SK-N-SH (cell line): ENCODE results near the gene RARRES1. TPM values are rescaled to one million over a fixed set of nuclear protein-coding genes. Genes with fewer than 3 reads are reported as not detected.
A peak's percentile ranks its signal among the peaks of the same experiment; 100 is the strongest.

Experiments
- CTCF ChIA-PET: fragments of 300-600, 350-600 bp; formaldehyde crosslinking; extraction: SDS; loops from one replicate; lab custom pipeline; 2021; lab: Yijun Ruan, JAX
- POLR2A ChIA-PET: fragments of 350-600 bp; sonication (Branson Sonifier 250); formaldehyde crosslinking; extraction: SDS; loops from one replicate; lab custom pipeline; 2020; ENCODE audit warnings: antibody characterized with exemption, inconsistent platforms; lab: Yijun Ruan, JAX
- DNase-seq: peaks from one replicate; pipeline ENCODE4 v3.0.0; 2012
- H2AFZ ChIP-seq: fragments of 200-600 bp; sonication (generic); 2 replicates; pipeline ENCODE4 v1.8.1; 2016; ENCODE audit warnings: antibody characterized with exemption, mild to moderate bottlenecking, low read depth
- H3F3A ChIP-seq: fragments of 200-600 bp; sonication (generic); replicated peaks from 2 replicates; pipeline ENCODE3; 2016; ENCODE audit warnings: antibody characterized with exemption, mild to moderate bottlenecking; ENCODE audit not compliant: insufficient read depth
- H3K27ac ChIP-seq, 2 experiments: fragments of 200-500 bp in 1 of 2; fragments of 200-600 bp in 1 of 2; sonication (Bioruptor generic) in 1 of 2; sonication (generic), shearing (Covaris generic) in 1 of 2; 2 replicates each; pipeline versions ENCODE4 v1.5.1 to v1.6.1; 2014 to 2016; ENCODE audit warnings: low read depth in 2 of 2, inconsistent platforms in 1 of 2, low read length in 1 of 2, mild to moderate bottlenecking in 1 of 2, mixed read lengths in 1 of 2
- H3K27me3 ChIP-seq: fragments of 200-600 bp; sonication (generic), shearing (Covaris generic); 2 replicates; pipeline ENCODE4 v1.6.1; 2016; ENCODE audit warnings: mixed run types; ENCODE audit not compliant: insufficient read depth
- H3K36me3 ChIP-seq, 2 experiments: fragments of 200-500 bp in 1 of 2; fragments of 200-600 bp in 1 of 2; sonication (Bioruptor generic) in 1 of 2; sonication (generic) in 1 of 2; replicated peaks in 1 of 2; 2 replicates each; pipeline versions ENCODE3 to v1.5.1; 2014 to 2016; ENCODE audit warnings: low read length in 1 of 2, mild to moderate bottlenecking in 1 of 2; ENCODE audit not compliant: insufficient read depth in 2 of 2, control insufficient read depth in 1 of 2
- H3K4me1 ChIP-seq, 2 experiments: fragments of 200-500 bp in 1 of 2; fragments of 200-600 bp in 1 of 2; sonication (Bioruptor generic) in 1 of 2; sonication (generic), shearing (Covaris generic) in 1 of 2; 2 replicates each; pipeline versions ENCODE4 v1.5.1 to v1.6.1; 2014 to 2016; ENCODE audit warnings: low read depth in 1 of 2, low read length in 1 of 2, mixed run types in 1 of 2; ENCODE audit not compliant: insufficient read depth in 2 of 2, control insufficient read depth in 1 of 2
- H3K4me2 ChIP-seq: fragments of 200-600 bp; sonication (generic), shearing (Covaris generic); 2 replicates; pipeline ENCODE4 v1.6.1; 2017; ENCODE audit warnings: mixed run types
- H3K4me3 ChIP-seq, 2 experiments: fragments of 200-500 bp in 1 of 2; fragments of 200-600 bp in 1 of 2; sonication (Bioruptor generic) in 1 of 2; sonication (generic), shearing (Covaris generic) in 1 of 2; 2 replicates each; pipeline versions ENCODE4 v1.5.1 to v1.8.1; 2014 to 2016; ENCODE audit warnings: low read depth in 2 of 2, inconsistent platforms in 1 of 2, low read length in 1 of 2, mild to moderate bottlenecking in 1 of 2, mixed read lengths in 1 of 2, moderate library complexity in 1 of 2
- H3K79me2 ChIP-seq: fragments of 200-600 bp; sonication (generic); 2 replicates; pipeline ENCODE4 v1.8.1; 2017; ENCODE audit warnings: mild to moderate bottlenecking; ENCODE audit not compliant: insufficient read depth
- H3K9ac ChIP-seq: fragments of 200-600 bp; sonication (generic); 2 replicates; pipeline ENCODE4 v1.6.1; 2017; ENCODE audit warnings: mixed run types
- H3K9me2 ChIP-seq: fragments of 200-600 bp; sonication (generic); 2 replicates; pipeline ENCODE4 v1.6.1; 2017; ENCODE audit warnings: mixed run types
- H3K9me3 ChIP-seq: fragments of 200-600 bp; sonication (generic); 2 replicates; pipeline ENCODE4 v1.6.1; 2017; ENCODE audit warnings: mixed run types, mild to moderate bottlenecking, moderate library complexity
- H4K20me1 ChIP-seq: fragments of 200-600 bp; sonication (generic); 2 replicates; pipeline ENCODE4 v1.6.1; 2017; ENCODE audit warnings: mild to moderate bottlenecking, mixed run types; ENCODE audit not compliant: insufficient read depth
- ELF1 ChIP-seq: IDR thresholded peaks from 2 replicates; pipeline ENCODE4 v1.4.0; 2012
- EP300 ChIP-seq, 2 experiments: IDR thresholded peaks; 2 replicates each; pipeline versions ENCODE4 v1.4.0 to v1.6.1; 2012; ENCODE audit warnings: borderline replicate concordance in 1 of 2, low read depth in 1 of 2, low read length in 1 of 2
- FOSL2 ChIP-seq: IDR thresholded peaks from 2 replicates; pipeline ENCODE4 v1.4.0; 2012; ENCODE audit warnings: low read depth, mild to moderate bottlenecking, moderate library complexity, borderline replicate concordance
- FOXM1 ChIP-seq: IDR thresholded peaks from 2 replicates; pipeline ENCODE4 v1.4.0; 2012; ENCODE audit warnings: low read depth, mild to moderate bottlenecking
- JUND ChIP-seq: IDR thresholded peaks from 2 replicates; pipeline ENCODE4 v1.4.0; 2012
- MAX ChIP-seq: IDR thresholded peaks from 2 replicates; pipeline ENCODE4 v1.4.0; 2012; ENCODE audit warnings: low read depth
- NFIC ChIP-seq: IDR thresholded peaks from 2 replicates; pipeline ENCODE4 v1.4.0; 2012; ENCODE audit warnings: borderline replicate concordance
- NRF1 ChIP-seq: IDR thresholded peaks from 2 replicates; pipeline ENCODE4 v1.6.1; 2012; ENCODE audit warnings: low read depth, mild to moderate bottlenecking, low read length
- PBX3 ChIP-seq: IDR thresholded peaks from 2 replicates; pipeline ENCODE4; 2012
- POLR2AphosphoS5 ChIP-seq: IDR thresholded peaks from 2 replicates; pipeline ENCODE4 v1.6.1; 2012; ENCODE audit warnings: low read depth, low read length
- REST ChIP-seq: IDR thresholded peaks from 2 replicates; pipeline ENCODE4 v1.6.1; 2012; ENCODE audit warnings: mild to moderate bottlenecking, low read depth, low read length, moderate library complexity
- RXRA ChIP-seq: IDR thresholded peaks from 2 replicates; pipeline ENCODE4 v1.4.0; 2012; ENCODE audit warnings: low read depth, mild to moderate bottlenecking, borderline replicate concordance
- SMC3 ChIP-seq: IDR thresholded peaks from 2 replicates; pipeline ENCODE4 v1.6.1; 2012; ENCODE audit warnings: low read depth, low read length, improper control_type of control experiment
- TAF1 ChIP-seq: IDR thresholded peaks from 2 replicates; pipeline ENCODE4 v1.6.1; 2012; ENCODE audit warnings: low read depth, mild to moderate bottlenecking, low read length, moderate library complexity, borderline replicate concordance
- TCF12 ChIP-seq: IDR thresholded peaks from 2 replicates; pipeline ENCODE4 v1.4.0; 2012
- TEAD4 ChIP-seq: IDR thresholded peaks from 2 replicates; pipeline ENCODE4 v1.4.0; 2012; ENCODE audit warnings: mild to moderate bottlenecking, borderline replicate concordance; ENCODE audit not compliant: insufficient read depth
- USF1 ChIP-seq: IDR thresholded peaks from 2 replicates; pipeline ENCODE4 v1.4.0; 2012; ENCODE audit warnings: low read depth, borderline replicate concordance
- ZBTB33 ChIP-seq: IDR thresholded peaks from 2 replicates; pipeline ENCODE4 v1.4.0; 2012; ENCODE audit warnings: low read depth, borderline replicate concordance
- WGBS: methylation state at CpG from one replicate; pipeline ENCODE4 v1.1.6; 2017; ENCODE audit warnings: low lambda C conversion rate; 5-methylcytosine and 5-hydroxymethylcytosine counted together
- polyA plus RNA-seq, 3 experiments: library from polyadenylated mRNA; depleted of rRNA; stranded (reverse); fragments of >200 nt; gene quantifications; 2 replicates each; pipeline ENCODE4 v1.2.3, GENCODE V29; 2012

The RARRES1 gene
- polyA plus RNA-seq, 1 of the 3 experiments (the other 2 are of a cell fraction), result 0.15 TPM

GRCh38 chr3:158709666-158710083 lies 22.6 kb downstream of the RARRES1 start:
- Histone ChIP-seq H3K36me3 (peaks cover 13 to 17% of the 10 kb centered on the region in 2 experiments), H2AFZ (0 out of 2 replicates have a peak overlapping the region, but pooled peaks have one; percentile 27), H3K27ac (peak overlapping the region; percentile 30 to 82; a peak in 3 of 4 replicates), H3K9ac (peak overlapping the region; percentile 27), H4K20me1 (no peaks in the 10 kb centered on the region), H3F3A (peaks cover 15% of the 10 kb centered on the region), H3K9me2 (no peaks in the 10 kb centered on the region), H3K27me3 (no peaks in the 10 kb centered on the region), H3K4me1 (peaks cover 3 to 20% of the 10 kb centered on the region in 2 experiments), H3K4me2 (peak overlapping the region; percentile 26; the same call in 1 of the 2 replicates), H3K9me3 (no peaks in the 10 kb centered on the region), H3K79me2 (peaks cover 9% of the 10 kb centered on the region; the same call in 1 of the 2 replicates), H3K4me3 (no peak overlapping the region)
- TF ChIP-seq EP300 (IDR thresholded peaks at IDR 0.05; ENCODE audit: borderline replicate concordance in 1 of 2, low read depth in 1 of 2, low read length in 1 of 2), result peak; percentile 14 to 67; a peak in 1 of 4 replicates
- peak; percentile 82 for TF ChIP-seq FOXM1
- peak; percentile 91 for TF ChIP-seq MAX
- peak; percentile 77; the same call in 1 of the 2 replicates for TF ChIP-seq POLR2AphosphoS5
- TF ChIP-seq TEAD4, result peak; percentile 81; the same call in 1 of the 2 replicates
- TF ChIP-seq FOSL2, result peak; percentile 91
- TF ChIP-seq JUND, result peak; percentile 79
- no peak for TF ChIP-seq ELF1
- TF ChIP-seq USF1, result no peak
- TF ChIP-seq RXRA, result peak; percentile 79; the same call in 1 of the 2 replicates
- peak; percentile 85 for TF ChIP-seq PBX3
- no peak for TF ChIP-seq NRF1
- no peak for TF ChIP-seq SMC3
- peak; percentile 60; the same call in 1 of the 2 replicates for TF ChIP-seq NFIC
- 0 out of 2 replicates have a peak, but pooled peaks have one; percentile 41 for TF ChIP-seq ZBTB33
- TF ChIP-seq TAF1, result peak; percentile 37; the same call in 1 of the 2 replicates
- TF ChIP-seq REST, result peak; percentile 36
- peak; percentile 92 for TF ChIP-seq TCF12
- no peak for DNase-seq
- 20% methylated on average over 3 of the region's 4 CpGs for WGBS
- POLR2A ChIA-PET, result no interaction called here
- CTCF ChIA-PET, result interaction anchor here (2.3 kb wide), 1 partner anchor 18 kb away, joined by 7 read pairs; no protein-coding TSS in a partner anchor
